Tibial artery (tissue), 4 donors: ENCODE results near the gene PNN.

Experiments used
- DNase-seq, 2 donors: peaks; one replicate each; pipeline ENCODE4 v3.0.0-alpha.2; 2019
- H3K27ac ChIP-seq, 2 donors: fragments of 200-600 bp; sonication (generic) in 1 of 2; 1 replicate in 1 of 2; 2 replicates in 1 of 2; pipeline ENCODE4 v1.5.1; 2018 to 2019; ENCODE audit warnings: mild to moderate bottlenecking in 1 of 2
- H3K27me3 ChIP-seq, 2 donors: fragments of 200-600 bp; sonication (generic) in 1 of 2; one replicate each; pipeline versions ENCODE4 v1.5.1 to v1.6.0; 2016 to 2019
- H3K36me3 ChIP-seq, 3 donors: fragments of 200-600 bp; sonication (generic) in 2 of 3; one replicate each; pipeline ENCODE4 v1.5.1; 2016 to 2019; ENCODE audit warnings: mild to moderate bottlenecking in 2 of 3
- H3K4me1 ChIP-seq, 4 donors: fragments of 200-600 bp; sonication (generic) in 2 of 4; 1 replicate in 3 of 4; 2 replicates in 1 of 4; pipeline ENCODE4 v1.5.1; 2016 to 2019
- H3K4me3 ChIP-seq, 2 donors: fragments of 200-600 bp; sonication (generic) in 1 of 2; 1 replicate in 1 of 2; 2 replicates in 1 of 2; pipeline ENCODE4 v1.5.1; 2018 to 2019; ENCODE audit warnings: mild to moderate bottlenecking in 2 of 2
- H3K9me3 ChIP-seq, 3 donors: fragments of 200-600 bp; sonication (generic) in 1 of 3; one replicate each; pipeline ENCODE4 v1.5.1; 2016 to 2019
- intact Hi-C: fragments of 100-400 bp; cut with DNase I; formaldehyde crosslinking; loops from one replicate; pipeline ENCODE4 v1.15.0; 2023; ENCODE audit warnings: low total_unique reads
- TF ChIP-seq, protein P1 (sequence below), 2 experiments: fragments of 200-600 bp in 1 of 2; fragments of 450-650 bp in 1 of 2; IDR thresholded peaks; one replicate each; pipeline ENCODE4 v1.5.1; 2017 to 2019; ENCODE audit warnings: antibody characterized with exemption in 2 of 2, mild to moderate bottlenecking in 1 of 2, moderate library complexity in 1 of 2

Gene PNN

GRCh38 chr14:39211109-39211741, 36.2 kb downstream of the PNN start:
- Histone ChIP-seq H3K27ac (no peak overlapping the region), H3K4me1 (no peaks in the 10 kb centered on the region), H3K27me3 (no peaks in the 10 kb centered on the region), H3K36me3 (no peaks in the 10 kb centered on the region), H3K4me3 (no peak overlapping the region), H3K9me3 (no peaks in the 10 kb centered on the region)
- intact Hi-C loops = no loop called here
- TF ChIP-seq, protein P1, sequence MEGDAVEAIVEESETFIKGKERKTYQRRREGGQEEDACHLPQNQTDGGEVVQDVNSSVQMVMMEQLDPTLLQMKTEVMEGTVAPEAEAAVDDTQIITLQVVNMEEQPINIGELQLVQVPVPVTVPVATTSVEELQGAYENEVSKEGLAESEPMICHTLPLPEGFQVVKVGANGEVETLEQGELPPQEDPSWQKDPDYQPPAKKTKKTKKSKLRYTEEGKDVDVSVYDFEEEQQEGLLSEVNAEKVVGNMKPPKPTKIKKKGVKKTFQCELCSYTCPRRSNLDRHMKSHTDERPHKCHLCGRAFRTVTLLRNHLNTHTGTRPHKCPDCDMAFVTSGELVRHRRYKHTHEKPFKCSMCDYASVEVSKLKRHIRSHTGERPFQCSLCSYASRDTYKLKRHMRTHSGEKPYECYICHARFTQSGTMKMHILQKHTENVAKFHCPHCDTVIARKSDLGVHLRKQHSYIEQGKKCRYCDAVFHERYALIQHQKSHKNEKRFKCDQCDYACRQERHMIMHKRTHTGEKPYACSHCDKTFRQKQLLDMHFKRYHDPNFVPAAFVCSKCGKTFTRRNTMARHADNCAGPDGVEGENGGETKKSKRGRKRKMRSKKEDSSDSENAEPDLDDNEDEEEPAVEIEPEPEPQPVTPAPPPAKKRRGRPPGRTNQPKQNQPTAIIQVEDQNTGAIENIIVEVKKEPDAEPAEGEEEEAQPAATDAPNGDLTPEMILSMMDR (IDR thresholded peaks at IDR 0.05) = no peak
- DNase-seq = no peak

DNA sequence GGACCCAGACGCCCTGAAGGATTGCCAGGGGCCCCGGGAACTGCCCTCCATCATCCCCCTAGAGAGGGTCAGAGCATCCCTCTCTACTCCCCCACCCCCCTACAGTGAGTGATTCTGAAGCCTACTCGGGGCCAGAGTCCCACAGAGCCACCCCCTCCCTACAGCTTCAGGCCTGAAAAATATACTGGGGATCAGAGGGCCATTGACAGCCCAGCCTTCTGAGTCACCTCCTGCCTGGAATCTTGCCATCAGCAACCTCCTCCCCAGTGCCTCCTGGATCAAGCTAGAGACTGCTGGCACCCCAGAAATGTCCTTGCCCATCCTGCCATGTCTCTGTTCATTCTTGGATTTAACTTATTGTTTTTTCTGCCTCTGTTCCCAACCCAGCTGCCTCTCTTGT, 37.0 kb downstream of the PNN start:
- no peaks in the 10 kb centered on the region for H3K36me3 ChIP-seq
- no peak overlapping the region for H3K4me3 ChIP-seq
- no peaks in the 10 kb centered on the region for H3K4me1 ChIP-seq
- TF ChIP-seq, protein P1 (IDR thresholded peaks at IDR 0.05) = no peak
- no peaks in the 10 kb centered on the region for H3K27me3 ChIP-seq
- no peak overlapping the region for H3K27ac ChIP-seq
- DNase-seq = no peak
- intact Hi-C loops = no loop called here
- H3K9me3 ChIP-seq = no peaks in the 10 kb centered on the region

DNA sequence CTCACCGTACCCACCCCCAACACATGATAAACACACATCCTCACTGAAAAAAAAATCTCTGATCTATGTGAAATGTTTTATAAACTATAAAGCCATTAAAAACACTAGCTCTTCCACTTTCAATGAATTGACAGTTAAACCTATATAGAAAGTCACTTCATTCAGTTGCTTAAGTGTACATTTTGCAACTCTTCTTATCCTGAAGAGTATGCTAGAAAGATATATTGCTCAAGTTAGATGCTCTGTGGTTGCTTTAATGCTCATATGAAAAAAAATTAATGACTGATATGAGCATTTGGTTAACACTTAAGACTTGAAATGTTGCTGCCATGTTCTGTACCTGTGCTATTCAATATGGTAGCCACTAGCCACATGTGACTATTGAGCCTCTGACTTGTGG, 37.6 kb downstream of the PNN start:
- DNase-seq = no peak
- TF ChIP-seq, protein P1 (IDR thresholded peaks at IDR 0.05) = no peak
- intact Hi-C loops = no loop called here
- Histone ChIP-seq H3K27ac (no peak overlapping the region), H3K27me3 (no peaks in the 10 kb centered on the region), H3K9me3 (no peaks in the 10 kb centered on the region), H3K36me3 (no peaks in the 10 kb centered on the region), H3K4me3 (no peak overlapping the region), H3K4me1 (no peaks in the 10 kb centered on the region)

- intact Hi-C loops = no loop called here
- H3K4me3 ChIP-seq = no peak overlapping the region
- H3K27me3 ChIP-seq = no peaks in the 10 kb centered on the region
- no peaks in the 10 kb centered on the region for H3K9me3 ChIP-seq
- H3K27ac ChIP-seq = no peak overlapping the region
- TF ChIP-seq, protein P1 (IDR thresholded peaks at IDR 0.05) = no peak
- DNase-seq = no peak
- H3K4me1 ChIP-seq = no peaks in the 10 kb centered on the region
- no peaks in the 10 kb centered on the region for H3K36me3 ChIP-seq
Measured at GRCh38 chr14:39217214-39217879, 42.3 kb downstream of the PNN start.

DNA sequence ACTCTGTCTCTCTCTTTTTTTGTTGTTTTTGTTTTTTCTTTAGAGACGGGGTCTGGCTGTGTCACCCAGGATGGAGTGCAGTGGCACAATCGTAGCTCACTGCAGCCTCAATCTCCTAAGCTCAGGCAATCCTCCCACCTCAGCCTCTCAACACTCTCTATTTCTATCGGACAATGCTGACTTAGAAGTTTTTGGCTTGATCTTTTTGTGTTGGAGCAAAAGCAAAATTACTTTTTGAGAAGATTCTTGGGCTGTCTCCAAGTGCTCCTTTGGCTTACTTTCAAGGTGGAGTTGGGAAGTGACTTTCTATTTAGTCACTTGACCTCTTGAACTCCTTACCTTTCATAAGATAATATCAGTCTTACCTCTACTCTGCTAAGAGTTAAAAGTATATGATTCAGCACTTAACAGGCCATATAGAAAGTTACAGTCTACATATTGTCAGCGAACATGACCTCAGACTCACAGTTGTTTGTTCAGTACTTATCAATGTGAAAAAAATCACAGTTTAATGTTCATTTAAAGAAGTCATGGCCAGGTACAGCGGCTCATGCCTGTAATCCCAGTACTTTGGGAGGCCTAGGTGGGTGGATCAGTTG, 43.2 kb downstream of the PNN start:
- Histone ChIP-seq H3K36me3 (no peaks in the 10 kb centered on the region), H3K27ac (no peak overlapping the region), H3K4me3 (no peak overlapping the region), H3K4me1 (no peaks in the 10 kb centered on the region), H3K9me3 (no peaks in the 10 kb centered on the region), H3K27me3 (no peaks in the 10 kb centered on the region)
- TF ChIP-seq, protein P1 (IDR thresholded peaks at IDR 0.05) = no peak
- DNase-seq = no peak
- intact Hi-C loops = no loop called here
